NCI-H2107 (cell line): ENCODE measurements around the gene AP1B1.

ENCODE experiments used
- DNase-seq: peaks from one replicate; lab custom pipeline; 2025; lab: John Stamatoyannopoulos, UW

The AP1B1 gene

DNA sequence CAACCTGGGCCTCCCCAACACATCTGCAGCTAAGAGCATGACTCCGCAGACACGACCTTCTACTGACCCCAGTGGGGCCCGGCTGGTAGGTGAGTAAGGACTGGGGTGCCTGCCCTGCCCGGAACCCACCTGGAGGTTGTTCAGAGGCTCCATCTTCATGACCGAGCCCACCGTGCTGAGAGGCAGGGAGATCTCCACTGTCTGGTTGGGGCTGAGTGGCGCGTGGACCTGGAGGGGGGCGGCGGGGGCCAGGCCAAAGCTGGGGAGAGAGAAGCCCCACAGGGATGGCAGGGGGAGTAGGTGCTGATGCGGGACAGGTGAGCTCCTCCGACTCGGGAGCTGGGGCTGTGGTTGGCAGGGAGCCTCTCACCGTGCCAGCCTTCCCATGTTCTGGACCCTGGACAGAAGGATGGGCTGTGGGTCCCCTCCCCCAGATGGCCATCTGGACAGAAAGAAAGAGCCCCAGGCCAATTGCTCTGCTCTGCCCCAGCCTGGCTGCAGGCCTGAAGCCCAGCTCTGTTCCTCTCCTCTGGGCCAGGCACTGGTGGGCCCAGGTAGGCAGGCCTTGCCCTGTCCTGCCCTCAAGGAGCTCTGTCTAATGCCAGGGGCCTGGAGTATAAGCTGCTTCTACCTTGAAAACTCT is 56.6 kb downstream of the AP1B1 start:
- DNase-seq = no peak

DNA sequence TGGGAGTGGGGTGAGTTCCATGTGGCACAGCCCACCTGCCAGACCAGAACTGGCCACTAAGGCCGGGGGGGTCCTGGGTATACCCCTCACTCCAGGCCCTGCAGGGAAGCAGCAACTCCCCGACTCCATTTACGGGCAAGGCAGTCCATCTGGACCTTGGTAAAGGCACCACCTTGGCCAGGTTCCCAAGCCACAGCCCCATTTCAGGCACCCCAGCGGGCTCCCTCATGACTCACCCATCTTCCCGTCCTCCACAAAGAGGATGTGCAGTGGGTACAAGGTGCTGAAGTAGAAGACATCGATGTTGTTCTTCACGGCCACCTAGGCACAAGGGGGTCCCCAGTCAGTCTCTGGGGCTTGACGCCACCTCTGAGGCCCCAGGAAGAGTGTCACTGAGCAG is 57.2 kb downstream of the AP1B1 start:
- DNase-seq = no peak

DNA sequence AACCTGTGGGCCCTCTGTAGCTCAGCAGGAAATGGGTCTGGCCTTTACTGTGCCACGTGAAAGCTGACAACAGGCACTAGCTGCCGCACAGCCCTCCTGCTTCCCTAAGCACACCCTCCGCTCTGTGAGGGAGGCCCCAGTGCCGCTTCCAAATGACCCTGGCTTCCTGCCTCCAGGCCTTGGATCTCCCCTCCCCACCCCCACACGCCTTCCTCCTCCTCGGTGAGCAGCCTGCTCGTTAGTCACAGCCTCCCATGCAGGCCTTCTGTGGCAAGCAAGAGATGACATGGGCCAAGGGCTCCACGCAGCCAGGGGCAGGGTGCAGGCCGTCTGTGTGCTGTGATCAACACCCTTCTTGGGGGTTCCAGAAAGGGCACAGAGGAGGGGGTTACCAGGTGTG is 57.6 kb downstream of the AP1B1 start:
- no peak for DNase-seq

DNA sequence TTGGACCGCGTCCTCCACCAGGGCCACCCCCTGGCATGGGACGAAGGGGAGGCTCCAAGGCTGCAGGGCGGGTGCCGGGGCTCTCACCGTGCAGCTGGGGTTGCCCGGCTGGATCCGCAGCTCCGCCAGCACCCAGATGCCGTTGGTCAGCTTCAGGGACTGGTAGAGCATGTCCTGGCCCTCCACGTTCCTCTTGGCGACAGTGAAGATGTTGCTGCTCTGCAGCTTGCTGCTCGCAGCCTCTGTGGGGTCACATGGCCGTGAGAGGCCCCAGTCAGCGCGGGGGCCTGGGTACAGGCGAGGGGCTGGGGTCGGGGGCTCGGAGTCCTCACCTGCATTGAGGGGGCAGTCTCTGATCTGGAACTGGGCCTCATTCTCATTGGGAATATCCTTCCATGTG is 58.1 kb downstream of the AP1B1 start:
- DNase-seq = no peak

DNA sequence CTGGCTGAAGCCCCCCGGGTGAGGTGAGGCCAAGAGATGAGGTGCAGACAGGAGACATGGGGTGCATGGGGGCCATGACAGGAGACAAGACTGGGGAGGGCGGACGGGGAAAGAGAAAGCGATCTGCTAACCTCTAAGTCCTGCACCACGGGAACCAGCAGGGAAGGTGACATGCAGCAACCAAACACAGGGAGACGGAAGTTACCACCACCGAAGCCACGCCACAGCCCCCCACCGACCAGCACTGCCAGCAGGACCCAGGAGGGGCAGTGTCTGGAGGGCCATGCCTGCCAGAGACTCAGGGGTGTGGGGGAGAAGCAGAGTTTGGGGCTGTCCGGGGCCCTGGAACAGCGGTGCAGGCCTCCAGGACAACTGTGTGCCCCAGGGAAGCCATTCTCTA is 58.8 kb downstream of the AP1B1 start:
- DNase-seq = no peak

DNA sequence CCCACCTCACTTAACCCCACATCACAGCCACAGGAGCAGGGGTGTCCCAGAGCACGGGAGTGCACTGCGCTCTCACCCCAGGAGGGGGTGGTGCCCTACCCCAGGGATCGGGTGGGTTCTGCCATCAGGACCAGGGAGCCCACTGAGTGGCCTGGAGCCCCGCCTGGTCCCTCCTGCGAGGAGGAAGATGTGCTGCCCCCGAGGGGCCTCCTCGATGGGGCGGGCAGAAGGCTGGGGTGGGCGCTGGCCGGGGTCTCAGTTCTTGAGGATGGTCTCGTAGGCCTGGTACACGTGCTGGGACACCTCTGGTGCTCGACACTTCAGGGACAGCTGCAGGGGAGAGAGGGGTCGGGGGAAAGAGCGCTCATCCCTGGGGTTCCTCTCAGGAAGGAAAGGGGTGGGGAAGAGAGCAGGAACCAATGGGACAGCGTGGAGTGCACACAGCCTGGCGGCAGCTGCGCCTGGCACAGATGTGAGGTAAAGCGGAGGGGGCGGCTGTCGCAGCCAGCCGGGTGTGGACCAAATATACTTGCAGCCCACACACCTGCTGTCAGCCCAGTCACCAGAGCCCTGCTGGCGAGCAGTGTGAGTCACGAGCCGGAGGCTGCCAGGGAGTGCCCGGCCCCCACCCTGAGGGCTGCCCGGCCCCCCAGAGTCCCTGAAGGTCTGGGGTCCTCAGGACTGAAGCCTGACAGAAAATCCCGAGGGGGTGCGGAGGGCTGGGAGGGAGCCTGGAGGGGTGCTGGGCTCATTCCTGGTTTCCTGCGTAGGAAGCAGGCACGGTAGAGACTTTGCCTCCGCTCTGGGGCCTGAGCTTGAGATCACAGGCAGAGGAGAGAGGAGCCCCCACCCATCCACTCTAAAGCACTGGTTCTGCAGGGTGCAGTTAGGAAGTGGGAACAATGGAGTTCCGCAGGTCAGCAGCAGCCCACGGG is 59.5 kb downstream of the AP1B1 start:
- DNase-seq = no peak

DNA sequence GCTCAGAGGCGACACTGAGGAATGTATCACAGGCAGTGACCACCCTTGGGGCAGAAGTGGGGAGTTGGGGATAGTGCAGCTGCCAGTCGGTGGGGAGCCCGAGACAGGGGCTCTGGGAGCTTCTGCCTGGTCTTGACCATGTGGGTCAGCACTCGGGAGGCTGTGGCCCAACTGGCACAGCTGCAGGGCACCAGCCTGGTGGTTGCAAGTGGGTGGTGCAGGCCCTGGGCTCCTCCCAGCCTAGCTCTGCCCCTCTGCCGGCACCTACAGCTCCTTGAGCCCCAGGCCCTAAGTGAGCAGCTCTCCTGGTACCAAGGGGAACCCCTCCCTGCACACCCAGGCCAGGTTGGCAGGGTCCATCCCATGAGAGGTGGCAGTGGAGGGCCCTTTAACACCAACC is 60.3 kb downstream of the AP1B1 start:
- DNase-seq = no peak

DNA sequence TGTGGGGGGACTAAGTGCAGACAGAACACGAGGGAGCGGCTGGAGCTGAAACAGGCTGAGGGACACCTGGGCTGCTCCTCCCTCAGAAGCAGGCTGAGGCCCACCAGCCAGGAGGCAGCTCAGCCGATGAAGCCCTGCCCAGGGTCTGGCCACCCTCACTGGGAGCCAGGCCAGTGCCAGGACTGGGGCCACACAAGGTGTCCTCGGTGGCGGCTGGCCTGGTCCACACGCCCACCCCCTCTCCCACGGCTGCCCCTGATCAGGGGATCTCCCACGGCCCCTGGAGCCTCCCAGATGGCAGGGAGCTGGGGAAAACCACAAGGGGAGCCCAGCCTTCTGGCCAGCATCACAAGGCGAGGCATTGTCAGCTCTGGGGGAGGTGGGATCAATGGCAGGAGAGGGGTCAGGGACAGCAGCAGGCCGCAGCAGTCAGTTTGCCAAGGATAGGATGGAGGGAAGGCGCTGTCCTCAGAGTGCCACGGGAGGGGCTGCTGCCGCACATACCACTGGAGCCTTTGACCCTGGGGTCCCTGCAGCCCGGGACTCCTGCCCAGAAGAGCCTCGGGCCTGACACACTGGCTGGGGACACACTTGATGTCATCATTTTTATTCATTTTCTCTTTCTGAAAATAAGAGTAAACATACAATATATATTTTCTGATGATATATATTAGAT is 61.1 kb downstream of the AP1B1 start:
- DNase-seq = no peak

DNA sequence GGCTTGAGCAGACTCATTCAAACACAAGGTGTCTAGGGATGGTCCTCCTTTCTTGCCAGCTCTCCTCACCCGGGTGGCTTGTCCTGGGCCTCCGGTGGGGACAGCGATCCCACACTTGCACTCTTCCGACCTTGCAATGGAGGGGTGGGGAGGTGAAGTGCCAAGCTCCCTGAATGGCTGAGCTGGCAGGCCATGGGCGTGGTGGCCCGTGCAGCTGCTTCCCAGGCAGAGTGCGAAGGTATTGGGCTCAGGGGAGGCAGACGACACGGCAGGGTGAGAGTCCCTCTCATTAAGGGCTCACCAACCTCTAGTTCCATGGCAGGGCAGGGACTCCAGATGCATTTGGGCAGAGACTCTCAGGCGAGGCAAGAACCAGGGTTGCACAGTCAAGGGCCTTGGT is 61.9 kb downstream of the AP1B1 start:
- DNase-seq = no peak

DNA sequence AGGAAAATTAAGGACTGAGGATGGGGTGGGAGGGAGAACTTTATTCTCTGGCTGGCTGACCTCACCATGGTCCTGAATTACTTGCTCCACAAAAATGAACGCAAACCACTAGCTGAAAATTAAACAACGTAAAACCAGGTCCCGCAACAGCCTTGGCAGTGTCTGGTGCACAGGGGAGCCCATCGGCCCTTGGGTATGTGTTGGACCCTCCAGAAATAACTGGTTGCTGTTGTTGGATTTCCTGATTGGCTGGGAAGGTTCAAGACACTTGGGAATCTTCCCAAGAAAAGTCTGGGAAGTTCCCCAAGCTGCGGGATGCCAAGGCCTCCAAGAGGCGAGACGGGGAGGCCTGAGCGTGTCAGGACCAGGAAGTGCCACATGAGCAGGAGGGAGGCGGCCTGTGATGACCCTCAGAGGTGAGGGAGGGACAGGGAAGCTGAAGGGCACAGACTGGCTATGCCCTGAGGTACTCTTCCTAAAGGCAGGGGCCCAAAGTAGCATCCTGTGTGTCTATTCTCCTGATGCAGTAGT is 62.5 kb downstream of the AP1B1 start:
- no peak for DNase-seq

DNA sequence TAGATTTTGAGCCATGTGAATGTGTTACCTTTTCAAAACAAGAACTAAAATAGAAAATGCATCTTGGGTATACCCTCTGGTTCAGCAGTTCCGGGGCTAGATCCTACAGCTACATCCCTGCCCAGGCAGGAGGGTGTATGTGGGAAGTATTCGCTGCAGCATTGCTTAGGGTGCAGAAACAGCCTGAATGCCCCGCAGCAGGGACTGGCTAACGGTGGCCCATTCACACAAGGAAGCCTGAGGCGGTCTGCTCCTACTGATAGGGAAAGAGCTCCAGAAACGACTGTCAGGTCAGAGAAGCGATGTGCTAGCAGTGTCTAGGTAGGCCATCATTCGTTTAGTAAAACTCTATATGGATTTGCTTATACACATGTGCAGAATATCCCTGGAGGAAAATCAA is 63.0 kb downstream of the AP1B1 start:
- no peak for DNase-seq

DNA sequence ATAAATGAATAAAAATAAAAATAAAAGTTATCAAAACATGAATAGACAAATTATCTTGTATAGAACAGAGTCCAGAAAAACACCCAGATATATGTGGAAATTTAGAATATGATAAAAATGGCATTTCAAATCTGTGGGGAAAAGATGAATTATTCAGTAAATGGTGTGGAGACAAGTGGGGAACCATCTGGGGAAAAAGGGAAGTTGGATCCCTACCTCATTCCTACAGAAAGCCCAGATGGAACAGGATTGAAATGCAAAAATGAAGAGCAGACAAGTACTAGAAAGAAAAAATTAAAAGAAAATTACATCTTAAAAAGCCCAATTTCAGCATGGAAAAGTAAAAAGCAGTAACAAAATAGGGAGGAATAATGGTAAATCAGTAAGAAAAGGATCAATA is 64.7 kb downstream of the AP1B1 start:
- no peak for DNase-seq

DNA sequence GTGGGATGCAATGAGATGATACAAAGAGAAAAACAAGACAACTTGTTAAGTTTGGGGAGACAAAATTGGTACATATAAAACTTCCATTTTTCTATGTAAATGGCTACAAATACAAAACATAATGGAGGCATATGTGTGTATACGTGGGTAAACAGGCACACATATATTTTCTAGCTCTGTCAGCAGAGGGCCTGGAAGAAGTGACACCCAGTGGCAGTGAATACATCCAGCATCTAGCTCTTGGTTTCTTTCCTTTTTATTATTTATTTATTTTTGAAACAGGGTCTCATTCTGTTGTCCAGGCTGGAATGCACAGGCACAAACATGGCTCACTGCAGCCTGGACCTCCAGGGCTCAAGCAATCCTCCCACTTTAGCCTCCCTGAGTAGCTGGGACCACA is 67.8 kb downstream of the AP1B1 start:
- no peak for DNase-seq

DNA sequence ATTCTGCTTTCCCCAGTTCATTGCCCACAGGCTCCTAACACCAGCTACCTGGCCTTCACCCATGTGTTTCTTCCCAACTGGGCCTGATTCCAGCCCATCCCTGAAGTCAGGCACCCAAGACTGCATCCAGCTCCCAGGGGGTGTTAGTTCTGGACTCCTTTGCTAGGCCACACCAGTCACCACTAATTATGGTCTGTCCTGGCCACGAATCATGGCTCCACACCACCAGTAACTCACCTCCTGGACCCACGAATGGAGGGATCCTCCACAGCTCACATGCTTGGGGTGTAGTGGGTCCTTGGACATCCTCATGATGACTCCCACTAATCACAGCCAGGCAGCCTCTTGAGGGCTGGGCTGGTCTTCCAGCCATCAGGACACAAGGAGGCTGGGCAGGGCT is 69.3 kb downstream of the AP1B1 start:
- DNase-seq = no peak

DNA sequence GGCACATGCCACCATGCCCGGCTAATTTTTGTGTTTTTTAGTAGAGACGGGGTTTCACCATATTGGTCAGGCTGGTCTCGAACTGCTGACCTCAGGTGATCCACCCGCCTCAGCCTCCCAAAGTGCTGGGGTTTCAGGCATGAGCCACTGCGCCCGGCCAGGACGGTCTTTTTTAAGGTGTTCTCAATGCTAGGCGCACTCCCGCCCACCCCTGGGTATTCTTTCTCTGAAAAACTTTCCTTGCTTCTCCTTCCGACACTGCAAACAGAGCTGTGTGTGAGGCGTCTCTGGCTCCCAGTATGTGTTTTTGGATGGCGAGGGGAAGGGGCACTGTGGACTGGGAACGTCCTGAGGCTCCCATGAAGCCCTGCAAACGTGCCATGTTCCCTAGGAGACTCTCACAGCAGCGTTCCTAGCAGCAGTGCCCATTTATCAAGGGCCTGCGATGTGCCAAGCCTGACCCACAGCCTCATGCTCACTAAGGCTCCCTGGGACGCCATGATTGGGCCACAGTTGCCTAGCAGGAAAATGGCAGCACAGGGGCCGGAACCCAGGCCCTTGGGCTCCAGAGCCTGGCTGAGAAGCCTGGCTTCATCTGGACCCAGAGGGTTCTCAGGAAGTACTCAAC is 70.4 kb downstream of the AP1B1 start:
- DNase-seq = no peak

DNA sequence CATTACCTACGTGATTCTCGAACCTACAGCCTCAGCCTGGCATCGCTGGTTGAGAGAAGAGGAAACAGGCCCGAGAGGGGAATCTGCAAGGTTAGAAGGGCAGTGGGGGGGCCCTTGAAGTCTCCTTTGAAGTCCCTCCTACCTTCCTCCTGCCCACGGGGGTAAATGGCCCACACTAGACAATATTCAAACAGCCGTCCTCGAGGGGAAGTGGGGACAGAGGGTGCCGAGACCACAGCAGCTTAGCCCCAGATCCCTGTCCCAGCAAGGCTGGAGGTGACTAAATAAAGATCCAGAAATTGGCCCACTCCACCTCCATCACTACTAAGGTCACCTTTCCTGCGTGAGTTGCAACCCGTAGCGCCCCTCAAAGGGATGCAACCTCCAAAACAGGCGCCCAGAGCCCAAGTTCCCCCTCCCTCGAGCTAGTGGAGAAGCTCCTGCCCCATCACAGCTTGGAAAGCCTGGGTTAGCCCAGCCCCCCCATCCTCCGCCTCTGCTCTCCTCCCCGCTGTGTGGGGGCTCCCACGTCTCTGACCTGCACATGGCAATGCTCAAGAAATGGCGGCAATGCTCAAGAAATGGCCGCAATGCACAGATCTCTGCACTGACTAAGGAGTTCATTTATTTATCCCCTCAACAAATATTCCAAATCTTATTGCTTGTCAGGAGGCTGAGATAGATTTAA is 72.1 kb downstream of the AP1B1 start:
- DNase-seq = no peak

DNA sequence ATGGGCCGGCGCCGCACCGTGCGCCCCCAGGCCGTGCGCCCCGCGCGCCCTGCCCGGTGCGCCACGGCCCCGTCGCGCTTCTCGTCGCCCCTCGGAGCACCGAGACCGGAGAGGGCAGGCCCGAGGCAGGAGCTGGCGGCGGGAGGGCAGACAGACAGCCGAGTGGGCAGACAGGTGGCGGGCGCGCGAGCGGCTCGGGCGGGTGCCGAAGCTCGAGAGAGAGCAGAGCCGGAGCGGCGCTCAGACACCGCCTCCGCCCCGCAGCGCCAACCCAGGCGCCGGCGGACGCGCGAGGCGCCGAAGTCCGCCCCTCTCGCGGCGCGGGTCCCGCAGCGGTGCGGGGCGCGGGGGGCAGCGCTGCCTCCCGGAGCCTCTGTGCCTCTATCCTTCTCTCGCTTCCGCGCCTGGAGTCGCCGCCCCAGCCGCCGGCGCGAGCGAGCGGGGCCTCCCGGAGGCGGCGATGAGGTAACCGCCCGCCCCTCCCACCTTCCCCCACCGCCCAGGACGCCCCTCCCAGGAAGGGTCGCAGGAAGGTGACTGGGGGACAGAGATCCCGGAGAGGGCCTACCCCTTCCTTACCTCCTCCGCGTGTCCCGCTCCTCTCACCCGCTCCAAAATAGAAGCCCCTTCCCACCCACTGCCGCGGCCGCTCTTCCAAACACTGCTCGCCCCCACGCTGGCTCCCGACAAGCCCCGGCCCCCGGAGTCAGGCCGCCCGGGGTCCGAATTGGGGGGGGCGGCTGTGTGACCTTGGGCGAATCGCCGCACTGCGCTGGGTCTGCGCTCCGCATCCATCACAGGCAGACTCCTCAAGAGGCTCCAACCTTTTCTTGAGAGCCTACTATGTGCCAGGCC is 72.9 kb downstream of the AP1B1 start, which contains the start of gene RASL10A:
RASL10A (minus strand) TSS at position 412 of the 855 bp plus-strand sequence. CDS start 451 bp downstream, outside the sequence.
- no peak for DNase-seq

DNA sequence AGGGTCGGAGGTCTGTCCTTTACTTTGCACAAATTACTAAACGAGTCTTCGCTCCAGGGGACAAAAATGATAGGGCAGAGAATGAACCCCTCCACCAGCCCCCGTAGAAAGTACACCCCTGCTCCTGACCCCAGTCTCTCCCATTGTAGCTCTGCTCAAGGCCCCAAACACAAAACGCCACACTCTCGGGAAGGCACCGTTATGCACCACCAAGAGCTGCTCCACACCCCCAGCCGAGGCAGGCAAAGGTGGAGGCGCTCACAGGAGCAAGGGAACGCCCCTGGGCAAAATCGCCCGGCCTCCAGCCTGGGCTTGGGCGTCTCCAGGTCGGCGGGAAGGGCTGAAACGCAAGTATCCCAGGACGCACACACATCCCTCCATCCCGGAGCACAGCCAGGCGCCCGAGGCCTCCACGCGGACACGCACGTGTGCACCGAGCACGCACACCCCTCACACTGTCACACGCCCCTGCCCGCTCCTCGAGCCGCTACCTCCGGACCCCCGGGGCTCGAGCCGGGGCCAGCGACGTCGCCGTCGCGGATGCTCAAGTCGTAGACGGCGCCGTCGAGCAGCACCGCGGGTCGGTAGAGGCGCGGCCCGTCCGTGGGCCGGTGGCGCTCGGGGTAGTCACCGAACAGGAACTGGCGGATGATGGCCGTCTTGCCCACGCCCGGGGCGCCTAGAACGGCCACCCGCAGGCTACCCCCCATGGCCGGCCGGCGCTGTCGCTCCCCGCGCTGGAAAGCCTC is 73.7 kb downstream of the AP1B1 start:
- DNase-seq = no peak

DNA sequence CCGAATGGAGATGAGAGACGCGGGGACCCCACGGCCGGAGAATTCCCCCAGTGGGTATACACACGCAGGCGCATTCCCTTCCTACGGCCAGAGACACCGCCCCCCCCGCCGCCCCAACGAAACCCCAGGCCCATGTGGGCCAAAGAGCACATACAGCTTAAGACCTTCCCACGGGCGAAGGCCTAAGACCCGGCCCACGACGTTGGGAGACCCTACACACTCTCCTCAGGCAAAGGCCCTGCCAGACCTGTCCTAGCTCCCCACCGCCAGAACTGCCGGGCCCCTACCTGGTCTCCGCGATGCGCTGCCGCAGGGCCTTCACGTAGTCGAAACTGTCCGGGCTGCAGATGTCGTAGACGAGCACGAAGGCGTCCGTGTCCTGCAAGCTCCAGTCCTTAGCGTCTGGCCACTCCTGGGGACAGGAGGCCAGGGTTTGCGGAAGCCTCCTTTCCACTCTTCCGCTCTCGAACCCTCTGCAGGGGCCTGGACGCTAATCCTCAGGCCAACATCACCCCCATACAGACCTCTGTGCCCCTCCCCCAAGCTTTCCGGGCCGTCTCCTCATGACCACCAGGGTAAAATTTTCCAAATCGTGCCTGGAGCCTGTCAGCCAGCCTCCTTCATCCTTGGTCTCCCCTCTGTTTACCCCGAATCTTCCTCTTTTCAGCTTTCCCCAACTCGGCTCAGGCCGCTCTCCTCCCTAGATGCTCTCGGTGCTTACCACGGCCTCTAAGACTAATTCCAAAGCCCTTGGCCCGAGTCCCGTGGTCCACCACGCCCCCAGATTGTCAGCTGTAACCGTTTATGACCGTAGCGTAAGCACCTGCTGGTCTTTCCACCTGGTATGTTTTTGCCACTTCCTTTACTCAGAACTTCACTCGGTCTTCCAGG is 74.5 kb downstream of the AP1B1 start:
- no peak for DNase-seq
